ENCODE results near the gene BUD13. TPM values are rescaled to one million over a fixed set of nuclear protein-coding genes. Genes with fewer than 3 reads are reported as not detected.
A peak's percentile ranks its signal among the peaks of the same experiment; 100 is the strongest.

Gene BUD13
- polyA plus RNA-seq, 1 donor = 21.3 TPM

GRCh38 chr11:116718955-116719501 is 53.8 kb downstream of the BUD13 start:
- no peaks in the 10 kb centered on the region for H3K27me3 ChIP-seq (ENCODE audit: control insufficient read depth, insufficient read depth, low read length)

GRCh38 chr11:116716621-116717020 is 56.2 kb downstream of the BUD13 start:
- no peak overlapping the region for H3K27ac ChIP-seq (ENCODE audit: low read length)

More at GRCh38 chr11:116718955-116719501, 53.8 kb downstream of the BUD13 start:
- DNase-seq = peak; percentile 72 to 87
- WGBS (ENCODE audit: insufficient coverage, low lambda C conversion rate) = no CpG with 5 or more reads among the region's 4 CpGs
- Histone ChIP-seq H3K9me3 (ENCODE audit: control insufficient read depth, low read depth, low read length) (no peaks in the 10 kb centered on the region), H3K27ac (ENCODE audit: low read length) (no peak overlapping the region), H3K4me1 (ENCODE audit: control insufficient read depth, insufficient read depth, low read length) (peaks cover 13% of the 10 kb centered on the region), H3K4me3 (ENCODE audit: low read length) (no peak overlapping the region), H3K36me3 (ENCODE audit: control insufficient read depth, insufficient read depth, low read length) (no peaks in the 10 kb centered on the region)

GRCh38 chr11:116715383-116715782 is 57.4 kb downstream of the BUD13 start:
- peaks cover 7% of the 10 kb centered on the region for H3K27me3 ChIP-seq (ENCODE audit: control insufficient read depth, insufficient read depth, low read length)
- WGBS (ENCODE audit: insufficient coverage, low lambda C conversion rate) = no CpG with 5 or more reads among the region's 5 CpGs

More at GRCh38 chr11:116716621-116717020, 56.2 kb downstream of the BUD13 start:
- Histone ChIP-seq H3K36me3 (ENCODE audit: control insufficient read depth, insufficient read depth, low read length) (no peaks in the 10 kb centered on the region), H3K27me3 (ENCODE audit: control insufficient read depth, insufficient read depth, low read length) (no peaks in the 10 kb centered on the region), H3K9me3 (ENCODE audit: control insufficient read depth, low read depth, low read length) (no peaks in the 10 kb centered on the region), H3K4me3 (ENCODE audit: low read length) (no peak overlapping the region), H3K4me1 (ENCODE audit: control insufficient read depth, insufficient read depth, low read length) (peaks cover 13% of the 10 kb centered on the region)
- no CpG with 5 or more reads among the region's 4 CpGs for WGBS (ENCODE audit: insufficient coverage, low lambda C conversion rate)
- peak; percentile 47 to 65 for DNase-seq

GRCh38 chr11:116714902-116715301 is 57.9 kb downstream of the BUD13 start:
- Histone ChIP-seq H3K27ac (ENCODE audit: low read length) (no peak overlapping the region), H3K27me3 (ENCODE audit: control insufficient read depth, insufficient read depth, low read length) (peaks cover 8% of the 10 kb centered on the region), H3K36me3 (ENCODE audit: control insufficient read depth, insufficient read depth, low read length) (no peaks in the 10 kb centered on the region), H3K9me3 (ENCODE audit: control insufficient read depth, low read depth, low read length) (no peaks in the 10 kb centered on the region), H3K4me1 (ENCODE audit: control insufficient read depth, insufficient read depth, low read length) (peaks cover 13% of the 10 kb centered on the region), H3K4me3 (ENCODE audit: low read length) (no peak overlapping the region)
- DNase-seq = no peak
- 84% methylated on average over 2 of the region's 9 CpGs for WGBS (ENCODE audit: insufficient coverage, low lambda C conversion rate)

More at GRCh38 chr11:116715383-116715782, 57.4 kb downstream of the BUD13 start:
- Histone ChIP-seq H3K27ac (ENCODE audit: low read length) (no peak overlapping the region), H3K36me3 (ENCODE audit: control insufficient read depth, insufficient read depth, low read length) (no peaks in the 10 kb centered on the region), H3K4me1 (ENCODE audit: control insufficient read depth, insufficient read depth, low read length) (peaks cover 13% of the 10 kb centered on the region), H3K9me3 (ENCODE audit: control insufficient read depth, low read depth, low read length) (no peaks in the 10 kb centered on the region), H3K4me3 (ENCODE audit: low read length) (no peak overlapping the region)
- DNase-seq = no peak

- Histone ChIP-seq H3K36me3 (ENCODE audit: control insufficient read depth, insufficient read depth, low read length) (no peaks in the 10 kb centered on the region), H3K9me3 (ENCODE audit: control insufficient read depth, low read depth, low read length) (no peaks in the 10 kb centered on the region), H3K4me3 (ENCODE audit: low read length) (no peak overlapping the region), H3K27me3 (ENCODE audit: control insufficient read depth, insufficient read depth, low read length) (peaks cover 21% of the 10 kb centered on the region), H3K4me1 (ENCODE audit: control insufficient read depth, insufficient read depth, low read length) (peaks cover 5% of the 10 kb centered on the region), H3K27ac (ENCODE audit: low read length) (no peak overlapping the region)
- no peak for DNase-seq
- 100% methylated on average over 1 of the region's 4 CpGs for WGBS (ENCODE audit: insufficient coverage, low lambda C conversion rate)
Measured at GRCh38 chr11:116712428-116712827, 60.4 kb downstream of the BUD13 start.

GRCh38 chr11:116710762-116711161 is 62.0 kb downstream of the BUD13 start:
- H3K27me3 ChIP-seq (ENCODE audit: control insufficient read depth, insufficient read depth, low read length) = peaks cover 24% of the 10 kb centered on the region
- no peak for DNase-seq
- no peak overlapping the region for H3K4me3 ChIP-seq (ENCODE audit: low read length)
- H3K27ac ChIP-seq (ENCODE audit: low read length) = no peak overlapping the region
- H3K4me1 ChIP-seq (ENCODE audit: control insufficient read depth, insufficient read depth, low read length) = no peaks in the 10 kb centered on the region
- WGBS (ENCODE audit: insufficient coverage, low lambda C conversion rate) = no CpG with 5 or more reads among the region's 4 CpGs
- H3K36me3 ChIP-seq (ENCODE audit: control insufficient read depth, insufficient read depth, low read length) = no peaks in the 10 kb centered on the region
- no peaks in the 10 kb centered on the region for H3K9me3 ChIP-seq (ENCODE audit: control insufficient read depth, low read depth, low read length)

- H3K27ac ChIP-seq (ENCODE audit: low read length) = no peak overlapping the region
- H3K9me3 ChIP-seq (ENCODE audit: control insufficient read depth, low read depth, low read length) = no peaks in the 10 kb centered on the region
- WGBS (ENCODE audit: insufficient coverage, low lambda C conversion rate) = 56% methylated on average over 3 of the region's 17 CpGs
- H3K4me3 ChIP-seq (ENCODE audit: low read length) = no peak overlapping the region
- DNase-seq = no peak
- H3K4me1 ChIP-seq (ENCODE audit: control insufficient read depth, insufficient read depth, low read length) = no peaks in the 10 kb centered on the region
- no peaks in the 10 kb centered on the region for H3K36me3 ChIP-seq (ENCODE audit: control insufficient read depth, insufficient read depth, low read length)
- H3K27me3 ChIP-seq (ENCODE audit: control insufficient read depth, insufficient read depth, low read length) = peaks cover 24% of the 10 kb centered on the region
Measured at GRCh38 chr11:116710001-116710674, 62.6 kb downstream of the BUD13 start.

GRCh38 chr11:116707746-116708145 is 65.0 kb downstream of the BUD13 start:
- no peaks in the 10 kb centered on the region for H3K9me3 ChIP-seq (ENCODE audit: control insufficient read depth, low read depth, low read length)
- H3K4me1 ChIP-seq (ENCODE audit: control insufficient read depth, insufficient read depth, low read length) = peaks cover 2% of the 10 kb centered on the region
- no CpG with 5 or more reads among the region's 9 CpGs for WGBS (ENCODE audit: insufficient coverage, low lambda C conversion rate)
- peaks cover 24% of the 10 kb centered on the region for H3K27me3 ChIP-seq (ENCODE audit: control insufficient read depth, insufficient read depth, low read length)
- H3K36me3 ChIP-seq (ENCODE audit: control insufficient read depth, insufficient read depth, low read length) = no peaks in the 10 kb centered on the region
- no peak overlapping the region for H3K4me3 ChIP-seq (ENCODE audit: low read length)
- DNase-seq = no peak
- no peak overlapping the region for H3K27ac ChIP-seq (ENCODE audit: low read length)

- DNase-seq = peak; percentile 58 to 81
- Histone ChIP-seq H3K9me3 (ENCODE audit: control insufficient read depth, low read depth, low read length) (no peaks in the 10 kb centered on the region), H3K36me3 (ENCODE audit: control insufficient read depth, insufficient read depth, low read length) (no peaks in the 10 kb centered on the region), H3K4me1 (ENCODE audit: control insufficient read depth, insufficient read depth, low read length) (peaks cover 4% of the 10 kb centered on the region), H3K4me3 (ENCODE audit: low read length) (peak overlapping the region; percentile 23), H3K27ac (ENCODE audit: low read length) (no peak overlapping the region), H3K27me3 (ENCODE audit: control insufficient read depth, insufficient read depth, low read length) (peaks cover 24% of the 10 kb centered on the region)
- WGBS (ENCODE audit: insufficient coverage, low lambda C conversion rate) = no CpG with 5 or more reads among the region's 37 CpGs
Measured at GRCh38 chr11:116707161-116707629, 65.6 kb downstream of the BUD13 start.

- no CpG with 5 or more reads among the region's 11 CpGs for WGBS (ENCODE audit: insufficient coverage, low lambda C conversion rate)
- DNase-seq = peak in 1 of 2 donors; percentile 37
- Histone ChIP-seq H3K36me3 (ENCODE audit: control insufficient read depth, insufficient read depth, low read length) (no peaks in the 10 kb centered on the region), H3K4me1 (ENCODE audit: control insufficient read depth, insufficient read depth, low read length) (peaks cover 4% of the 10 kb centered on the region), H3K9me3 (ENCODE audit: control insufficient read depth, low read depth, low read length) (no peaks in the 10 kb centered on the region), H3K27me3 (ENCODE audit: control insufficient read depth, insufficient read depth, low read length) (peaks cover 11% of the 10 kb centered on the region), H3K27ac (ENCODE audit: low read length) (no peak overlapping the region), H3K4me3 (ENCODE audit: low read length) (no peak overlapping the region)
Measured at GRCh38 chr11:116703421-116703820, 69.4 kb downstream of the BUD13 start.

Measured in large intestine (tissue), 3 donors.